HepG2 (cell line): ENCODE data around the gene M1AP. TPM values are rescaled to one million over a fixed set of nuclear protein-coding genes. Genes with fewer than 3 reads are reported as not detected.

Experiments used
- BRCA1 ChIP-seq: sonication (generic); formaldehyde crosslinking; IDR thresholded peaks from 2 replicates; pipeline ENCODE4 v1.4.0; 2020; ENCODE audit warnings: missing genetic modification reagents
- NR2F6 ChIP-seq, 2 experiments: IDR thresholded peaks; 2 replicates each; pipeline ENCODE4 v1.6.1; 2016; ENCODE audit warnings: antibody characterized with exemption in 1 of 2, mild to moderate bottlenecking in 1 of 2
- NRL ChIP-seq: sonication (generic); formaldehyde crosslinking; IDR thresholded peaks from 2 replicates; pipeline ENCODE4 v1.5.0; 2020; ENCODE audit warnings: missing genetic modification reagents, mild to moderate bottlenecking, moderate library complexity, borderline replicate concordance
- SMARCE1 ChIP-seq: fragments of 450-650 bp; IDR thresholded peaks from 2 replicates; pipeline ENCODE4 v1.6.1; 2017; ENCODE audit warnings: borderline replicate concordance
- TAF15 ChIP-seq: fragments of 200-400 bp; formaldehyde crosslinking; IDR thresholded peaks from one replicate; pipeline ENCODE4 v1.6.1; 2018; ENCODE audit warnings: mild to moderate bottlenecking, low read depth, low read length; ENCODE audit not compliant: poor library complexity, severe bottlenecking
- THAP11 ChIP-seq: IDR thresholded peaks from 2 replicates; pipeline ENCODE4 v1.6.1; 2016; ENCODE audit warnings: missing biosample characterization, missing genetic modification reagents
- ZGPAT ChIP-seq: IDR thresholded peaks from 2 replicates; pipeline ENCODE4 v1.6.1; 2016; ENCODE audit warnings: mild to moderate bottlenecking
- ZNF354B ChIP-seq: sonication (generic); formaldehyde crosslinking; IDR thresholded peaks from 2 replicates; pipeline ENCODE4 v1.8.0; 2022; ENCODE audit warnings: mild to moderate bottlenecking, missing genetic modification reagents
- ZNF383 ChIP-seq: sonication (generic); formaldehyde crosslinking; IDR thresholded peaks from 2 replicates; pipeline ENCODE4 v1.4.0; 2020; ENCODE audit warnings: missing genetic modification reagents, mild to moderate bottlenecking, borderline replicate concordance
- ZNF639 ChIP-seq: conservative IDR thresholded peaks from 2 replicates; pipeline ENCODE4 v1.6.1; 2018; ENCODE audit warnings: missing genetic modification reagents
- ZNF782 ChIP-seq: sonication (generic); formaldehyde crosslinking; IDR thresholded peaks from 2 replicates; pipeline ENCODE4 v1.4.0; 2020; ENCODE audit warnings: missing genetic modification reagents, mild to moderate bottlenecking, borderline replicate concordance
- polyA plus RNA-seq, 8 experiments: library from polyadenylated mRNA; depleted of rRNA in 3 of 8; stranded (reverse) in 7 of 8; unstranded in 1 of 8; fragments of >200 nt; fragmentation: Illumina TruSeq in 4 of 8; extraction: Trizol in 4 of 8; gene quantifications; 2 replicates each; pipeline versions ENCODE4 v1.2.1 to v1.2.3, GENCODE V29; 2011 to 2016; ENCODE audit warnings: low read depth in 4 of 8, missing spikeins in 1 of 8, mixed read lengths in 1 of 8; ENCODE audit not compliant: insufficient read depth in 1 of 8
- total RNA-seq, 5 experiments: library from RNA; depleted of rRNA; stranded (reverse); fragments of >200 nt; fragmentation: Illumina TruSeq; extraction: Trizol; gene quantifications; 2 replicates each; pipeline ENCODE4 v1.2.3, GENCODE V29; 2016; ENCODE audit warnings: low read depth in 1 of 5
- TF ChIP-seq, protein P1 (sequence below): sonication (generic); formaldehyde crosslinking; IDR thresholded peaks from 2 replicates; pipeline ENCODE4; 2020; ENCODE audit warnings: missing genetic modification reagents, mild to moderate bottlenecking, borderline replicate concordance
- TF ChIP-seq, protein P2 (sequence below): sonication (generic); formaldehyde crosslinking; IDR thresholded peaks from 2 replicates; pipeline ENCODE4 v1.4.0; 2020; ENCODE audit warnings: mild to moderate bottlenecking, missing genetic modification reagents
- TF ChIP-seq, protein P3 (sequence below): sonication (generic); formaldehyde crosslinking; IDR thresholded peaks from 2 replicates; pipeline ENCODE4 v1.5.1; 2020; ENCODE audit warnings: mild to moderate bottlenecking, missing genetic modification reagents, borderline replicate concordance

The M1AP gene
- total and polyA plus RNA-seq, 2 of the 13 experiments (the other 11 are each of a cell fraction or from before 2014, with no cell fraction given), result not detected

- no peak for TF ChIP-seq ZNF354B (CRISPR knock-in tag)
- TF ChIP-seq ZNF383 (CRISPR knock-in tag), result no peak
- TF ChIP-seq SMARCE1, result no peak
- TF ChIP-seq THAP11 (CRISPR knock-in tag), result peak; percentile 57
- TF ChIP-seq, protein P1, sequence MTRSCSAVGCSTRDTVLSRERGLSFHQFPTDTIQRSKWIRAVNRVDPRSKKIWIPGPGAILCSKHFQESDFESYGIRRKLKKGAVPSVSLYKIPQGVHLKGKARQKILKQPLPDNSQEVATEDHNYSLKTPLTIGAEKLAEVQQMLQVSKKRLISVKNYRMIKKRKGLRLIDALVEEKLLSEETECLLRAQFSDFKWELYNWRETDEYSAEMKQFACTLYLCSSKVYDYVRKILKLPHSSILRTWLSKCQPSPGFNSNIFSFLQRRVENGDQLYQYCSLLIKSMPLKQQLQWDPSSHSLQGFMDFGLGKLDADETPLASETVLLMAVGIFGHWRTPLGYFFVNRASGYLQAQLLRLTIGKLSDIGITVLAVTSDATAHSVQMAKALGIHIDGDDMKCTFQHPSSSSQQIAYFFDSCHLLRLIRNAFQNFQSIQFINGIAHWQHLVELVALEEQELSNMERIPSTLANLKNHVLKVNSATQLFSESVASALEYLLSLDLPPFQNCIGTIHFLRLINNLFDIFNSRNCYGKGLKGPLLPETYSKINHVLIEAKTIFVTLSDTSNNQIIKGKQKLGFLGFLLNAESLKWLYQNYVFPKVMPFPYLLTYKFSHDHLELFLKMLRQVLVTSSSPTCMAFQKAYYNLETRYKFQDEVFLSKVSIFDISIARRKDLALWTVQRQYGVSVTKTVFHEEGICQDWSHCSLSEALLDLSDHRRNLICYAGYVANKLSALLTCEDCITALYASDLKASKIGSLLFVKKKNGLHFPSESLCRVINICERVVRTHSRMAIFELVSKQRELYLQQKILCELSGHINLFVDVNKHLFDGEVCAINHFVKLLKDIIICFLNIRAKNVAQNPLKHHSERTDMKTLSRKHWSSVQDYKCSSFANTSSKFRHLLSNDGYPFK, result no peak
- TF ChIP-seq, protein P2, sequence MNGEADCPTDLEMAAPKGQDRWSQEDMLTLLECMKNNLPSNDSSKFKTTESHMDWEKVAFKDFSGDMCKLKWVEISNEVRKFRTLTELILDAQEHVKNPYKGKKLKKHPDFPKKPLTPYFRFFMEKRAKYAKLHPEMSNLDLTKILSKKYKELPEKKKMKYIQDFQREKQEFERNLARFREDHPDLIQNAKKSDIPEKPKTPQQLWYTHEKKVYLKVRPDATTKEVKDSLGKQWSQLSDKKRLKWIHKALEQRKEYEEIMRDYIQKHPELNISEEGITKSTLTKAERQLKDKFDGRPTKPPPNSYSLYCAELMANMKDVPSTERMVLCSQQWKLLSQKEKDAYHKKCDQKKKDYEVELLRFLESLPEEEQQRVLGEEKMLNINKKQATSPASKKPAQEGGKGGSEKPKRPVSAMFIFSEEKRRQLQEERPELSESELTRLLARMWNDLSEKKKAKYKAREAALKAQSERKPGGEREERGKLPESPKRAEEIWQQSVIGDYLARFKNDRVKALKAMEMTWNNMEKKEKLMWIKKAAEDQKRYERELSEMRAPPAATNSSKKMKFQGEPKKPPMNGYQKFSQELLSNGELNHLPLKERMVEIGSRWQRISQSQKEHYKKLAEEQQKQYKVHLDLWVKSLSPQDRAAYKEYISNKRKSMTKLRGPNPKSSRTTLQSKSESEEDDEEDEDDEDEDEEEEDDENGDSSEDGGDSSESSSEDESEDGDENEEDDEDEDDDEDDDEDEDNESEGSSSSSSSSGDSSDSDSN (CRISPR knock-in tag), result peak; percentile 73
- TF ChIP-seq ZNF782 (CRISPR knock-in tag), result no peak
- no peak for TF ChIP-seq ZNF639 (CRISPR knock-in tag)
- no peak for TF ChIP-seq BRCA1
- peak; percentile 52; the same call in 1 of the 2 replicates for TF ChIP-seq NRL (CRISPR knock-in tag)
- TF ChIP-seq TAF15, result peak; percentile 41
- TF ChIP-seq, protein P3, sequence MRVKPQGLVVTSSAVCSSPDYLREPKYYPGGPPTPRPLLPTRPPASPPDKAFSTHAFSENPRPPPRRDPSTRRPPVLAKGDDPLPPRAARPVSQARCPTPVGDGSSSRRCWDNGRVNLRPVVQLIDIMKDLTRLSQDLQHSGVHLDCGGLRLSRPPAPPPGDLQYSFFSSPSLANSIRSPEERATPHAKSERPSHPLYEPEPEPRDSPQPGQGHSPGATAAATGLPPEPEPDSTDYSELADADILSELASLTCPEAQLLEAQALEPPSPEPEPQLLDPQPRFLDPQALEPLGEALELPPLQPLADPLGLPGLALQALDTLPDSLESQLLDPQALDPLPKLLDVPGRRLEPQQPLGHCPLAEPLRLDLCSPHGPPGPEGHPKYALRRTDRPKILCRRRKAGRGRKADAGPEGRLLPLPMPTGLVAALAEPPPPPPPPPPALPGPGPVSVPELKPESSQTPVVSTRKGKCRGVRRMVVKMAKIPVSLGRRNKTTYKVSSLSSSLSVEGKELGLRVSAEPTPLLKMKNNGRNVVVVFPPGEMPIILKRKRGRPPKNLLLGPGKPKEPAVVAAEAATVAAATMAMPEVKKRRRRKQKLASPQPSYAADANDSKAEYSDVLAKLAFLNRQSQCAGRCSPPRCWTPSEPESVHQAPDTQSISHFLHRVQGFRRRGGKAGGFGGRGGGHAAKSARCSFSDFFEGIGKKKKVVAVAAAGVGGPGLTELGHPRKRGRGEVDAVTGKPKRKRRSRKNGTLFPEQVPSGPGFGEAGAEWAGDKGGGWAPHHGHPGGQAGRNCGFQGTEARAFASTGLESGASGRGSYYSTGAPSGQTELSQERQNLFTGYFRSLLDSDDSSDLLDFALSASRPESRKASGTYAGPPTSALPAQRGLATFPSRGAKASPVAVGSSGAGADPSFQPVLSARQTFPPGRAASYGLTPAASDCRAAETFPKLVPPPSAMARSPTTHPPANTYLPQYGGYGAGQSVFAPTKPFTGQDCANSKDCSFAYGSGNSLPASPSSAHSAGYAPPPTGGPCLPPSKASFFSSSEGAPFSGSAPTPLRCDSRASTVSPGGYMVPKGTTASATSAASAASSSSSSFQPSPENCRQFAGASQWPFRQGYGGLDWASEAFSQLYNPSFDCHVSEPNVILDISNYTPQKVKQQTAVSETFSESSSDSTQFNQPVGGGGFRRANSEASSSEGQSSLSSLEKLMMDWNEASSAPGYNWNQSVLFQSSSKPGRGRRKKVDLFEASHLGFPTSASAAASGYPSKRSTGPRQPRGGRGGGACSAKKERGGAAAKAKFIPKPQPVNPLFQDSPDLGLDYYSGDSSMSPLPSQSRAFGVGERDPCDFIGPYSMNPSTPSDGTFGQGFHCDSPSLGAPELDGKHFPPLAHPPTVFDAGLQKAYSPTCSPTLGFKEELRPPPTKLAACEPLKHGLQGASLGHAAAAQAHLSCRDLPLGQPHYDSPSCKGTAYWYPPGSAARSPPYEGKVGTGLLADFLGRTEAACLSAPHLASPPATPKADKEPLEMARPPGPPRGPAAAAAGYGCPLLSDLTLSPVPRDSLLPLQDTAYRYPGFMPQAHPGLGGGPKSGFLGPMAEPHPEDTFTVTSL (CRISPR knock-in tag), result no peak
- peak; percentile 60; the same call in 1 of the 2 replicates for TF ChIP-seq ZGPAT (CRISPR knock-in tag)
- peak; percentile 91 for TF ChIP-seq NR2F6 (IDR thresholded peaks at IDR 0.05)
- peak; percentile 90 for TF ChIP-seq NR2F6 (CRISPR knock-in tag; IDR thresholded peaks at IDR 0.05)
Measured at GRCh38 chr2:74512744-74513604, 135.2 kb downstream of the M1AP start (continued).
